Liver (tissue), 9 donors: ENCODE results near the gene PSMD6. TPM values are rescaled to one million over a fixed set of nuclear protein-coding genes. Genes with fewer than 3 reads are reported as not detected.

Experiments used
- DNase-seq: peaks from one replicate; pipeline ENCODE4 v3.0.0-alpha.2; 2017; ENCODE audit warnings: low spot score
- H3K27ac ChIP-seq, 2 donors: one replicate each; pipeline ENCODE4 v1.7.0; 2013; ENCODE audit warnings: inconsistent platforms in 2 of 2, low read length in 2 of 2, control low read depth in 1 of 2, low read depth in 1 of 2, mild to moderate bottlenecking in 1 of 2
- H3K27me3 ChIP-seq, 4 donors: one replicate each; pipeline versions ENCODE4 v1.6.1 to v1.7.0; 2013; ENCODE audit warnings: low read length in 3 of 4, inconsistent platforms in 1 of 4, mild to moderate bottlenecking in 1 of 4, moderate library complexity in 1 of 4; ENCODE audit not compliant: control insufficient read depth in 4 of 4, insufficient read depth in 4 of 4
- H3K36me3 ChIP-seq, 4 donors: one replicate each; pipeline versions ENCODE4 v1.6.1 to v1.7.0; 2013; ENCODE audit warnings: low read length in 3 of 4, mild to moderate bottlenecking in 3 of 4, low read depth in 1 of 4, moderate library complexity in 1 of 4; ENCODE audit not compliant: control insufficient read depth in 4 of 4, insufficient read depth in 3 of 4
- H3K4me1 ChIP-seq, 4 donors: one replicate each; pipeline versions ENCODE4 v1.6.1 to v1.7.0; 2013; ENCODE audit warnings: low read length in 3 of 4, mild to moderate bottlenecking in 3 of 4, moderate library complexity in 1 of 4; ENCODE audit not compliant: control insufficient read depth in 4 of 4, insufficient read depth in 4 of 4
- H3K4me3 ChIP-seq, 3 donors: one replicate each; pipeline versions ENCODE4 v1.6.1 to v1.7.0; 2013; ENCODE audit warnings: low read length in 3 of 3, control low read depth in 1 of 3, low read depth in 1 of 3, mild to moderate bottlenecking in 1 of 3
- H3K9ac ChIP-seq, 2 donors: one replicate each; pipeline ENCODE4 v1.7.0; 2013; ENCODE audit warnings: low read length in 2 of 2, mild to moderate bottlenecking in 2 of 2, moderate library complexity in 2 of 2, control low read depth in 1 of 2, low read depth in 1 of 2
- H3K9me3 ChIP-seq, 4 donors: one replicate each; pipeline versions ENCODE4 v1.6.1 to v1.7.0; 2013; ENCODE audit warnings: low read length in 3 of 4; ENCODE audit not compliant: control insufficient read depth in 4 of 4
- EGR1 ChIP-seq, 2 donors: IDR thresholded peaks; 2 replicates each; pipeline ENCODE4 v1.6.1; 2016 to 2018; ENCODE audit warnings: antibody characterized with exemption in 2 of 2, low read depth in 2 of 2
- FOXA1 ChIP-seq: IDR thresholded peaks from 2 replicates; pipeline ENCODE4 v1.6.1; 2016; ENCODE audit warnings: antibody characterized with exemption
- FOXA2 ChIP-seq: IDR thresholded peaks from 2 replicates; pipeline ENCODE4 v1.6.1; 2016; ENCODE audit warnings: antibody characterized with exemption
- GABPA ChIP-seq, 2 donors: IDR thresholded peaks in 1 of 2; conservative IDR thresholded peaks in 1 of 2; 2 replicates each; pipeline ENCODE4 v1.6.1; 2016; ENCODE audit warnings: antibody characterized with exemption in 2 of 2, mild to moderate bottlenecking in 1 of 2, moderate library complexity in 1 of 2
- HNF4A ChIP-seq, 2 donors: conservative IDR thresholded peaks; 2 replicates each; pipeline ENCODE4 v1.6.1; 2016; ENCODE audit warnings: antibody characterized with exemption in 2 of 2, mild to moderate bottlenecking in 2 of 2
- HNF4G ChIP-seq: IDR thresholded peaks from 2 replicates; pipeline ENCODE4 v1.6.1; 2016; ENCODE audit warnings: antibody characterized with exemption
- JUND ChIP-seq, 2 donors: IDR thresholded peaks; 2 replicates each; pipeline ENCODE4 v1.6.1; 2016; ENCODE audit warnings: antibody characterized with exemption in 2 of 2
- NR2F2 ChIP-seq: IDR thresholded peaks from 2 replicates; pipeline ENCODE4 v1.6.1; 2016; ENCODE audit warnings: antibody characterized with exemption
- RAD21 ChIP-seq, 2 donors: IDR thresholded peaks; 2 replicates each; pipeline ENCODE4 v1.6.1; 2016; ENCODE audit warnings: antibody characterized with exemption in 2 of 2, mild to moderate bottlenecking in 2 of 2
- RXRA ChIP-seq, 2 donors: IDR thresholded peaks; 2 replicates each; pipeline ENCODE4 v1.6.1; 2017 to 2018; ENCODE audit warnings: antibody characterized with exemption in 2 of 2, mild to moderate bottlenecking in 1 of 2
- TAF1 ChIP-seq: conservative IDR thresholded peaks from 2 replicates; pipeline ENCODE4 v1.6.1; 2016; ENCODE audit warnings: antibody characterized with exemption, mild to moderate bottlenecking
- YY1 ChIP-seq: IDR thresholded peaks from 2 replicates; pipeline ENCODE4 v1.6.1; 2016; ENCODE audit warnings: antibody characterized with exemption, mild to moderate bottlenecking
- WGBS: extraction: QIAGEN DNeasy Blood & Tissue Kit; methylation state at CpG from one replicate; pipeline ENCODE4 v1.1.7; 2013; 5-methylcytosine and 5-hydroxymethylcytosine counted together
- polyA plus RNA-seq, 2 donors: library from polyadenylated mRNA; stranded (reverse) in 1 of 2; unstranded in 1 of 2; fragments of 200-250 nt in 1 of 2; fragments of >200 nt in 1 of 2; fragmentation: Nextera tagmentation in 1 of 2; extraction: Ambion mirVana in 1 of 2; gene quantifications; one replicate each; pipeline versions ENCODE4 v1.2.1 to v1.2.3, GENCODE V29; 2013 to 2015
- total RNA-seq, 2 donors: library from RNA; depleted of rRNA; stranded (reverse); fragments of >200 nt; gene quantifications; one replicate each; pipeline ENCODE4 v1.2.3, GENCODE V29; 2014
- TF ChIP-seq, protein P1 (sequence below): IDR thresholded peaks from 2 replicates; pipeline ENCODE4 v1.6.1; 2016; ENCODE audit warnings: antibody characterized with exemption, mild to moderate bottlenecking
- TF ChIP-seq, protein P2 (sequence below): IDR thresholded peaks from 2 replicates; pipeline ENCODE4 v1.6.1; 2016; ENCODE audit warnings: antibody characterized with exemption
- TF ChIP-seq, protein P3 (sequence below): fragments of 150-350 bp; IDR thresholded peaks from 2 replicates; pipeline ENCODE4 v1.5.1; 2017; ENCODE audit warnings: improper control_type of control experiment, low read depth, low read length; ENCODE audit not compliant: missing input control
- TF ChIP-seq, protein P4 (sequence below): IDR thresholded peaks from 2 replicates; pipeline ENCODE4 v1.6.1; 2016; ENCODE audit warnings: antibody characterized with exemption
- donor health status: healthy.
- donor health status: healthy.
- donor health status: healthy.
- donor health status: healthy.
- donor health status: healthy.

Gene PSMD6
- total and polyA plus RNA-seq, 4 donors = 49.3 to 72.7 (median 54.9) TPM

- Histone ChIP-seq H3K9ac (no peak overlapping the region), H3K36me3 (peaks cover 0 to 5% (median 1%) of the 10 kb centered on the region in 4 donors), H3K27me3 (no peaks in the 10 kb centered on the region), H3K27ac (peak overlapping the region in 1 of 2 donors; percentile 32), H3K4me1 (peaks cover 13 to 56% (median 32%) of the 10 kb centered on the region in 4 donors), H3K9me3 (no peaks in the 10 kb centered on the region), H3K4me3 (no peak overlapping the region)
- WGBS = 54% methylated on average over 3 of the region's 3 CpGs
- DNase-seq = no peak
- TF ChIP-seq YY1 (no peak), GABPA (IDR thresholded peaks at IDR 0.05 in 1 of 2, conservative IDR thresholded peaks at IDR 0.05 in 1 of 2) (no peak), RAD21 (IDR thresholded peaks at IDR 0.05) (peak in 1 of 2 donors; percentile 11), EGR1 (IDR thresholded peaks at IDR 0.05; ENCODE audit: low read depth in 2 of 2) (no peak), RXRA (IDR thresholded peaks at IDR 0.05) (no peak), HNF4A (conservative IDR thresholded peaks at IDR 0.05) (peak in 1 of 2 donors; percentile 9)
- TF ChIP-seq, protein P1, sequence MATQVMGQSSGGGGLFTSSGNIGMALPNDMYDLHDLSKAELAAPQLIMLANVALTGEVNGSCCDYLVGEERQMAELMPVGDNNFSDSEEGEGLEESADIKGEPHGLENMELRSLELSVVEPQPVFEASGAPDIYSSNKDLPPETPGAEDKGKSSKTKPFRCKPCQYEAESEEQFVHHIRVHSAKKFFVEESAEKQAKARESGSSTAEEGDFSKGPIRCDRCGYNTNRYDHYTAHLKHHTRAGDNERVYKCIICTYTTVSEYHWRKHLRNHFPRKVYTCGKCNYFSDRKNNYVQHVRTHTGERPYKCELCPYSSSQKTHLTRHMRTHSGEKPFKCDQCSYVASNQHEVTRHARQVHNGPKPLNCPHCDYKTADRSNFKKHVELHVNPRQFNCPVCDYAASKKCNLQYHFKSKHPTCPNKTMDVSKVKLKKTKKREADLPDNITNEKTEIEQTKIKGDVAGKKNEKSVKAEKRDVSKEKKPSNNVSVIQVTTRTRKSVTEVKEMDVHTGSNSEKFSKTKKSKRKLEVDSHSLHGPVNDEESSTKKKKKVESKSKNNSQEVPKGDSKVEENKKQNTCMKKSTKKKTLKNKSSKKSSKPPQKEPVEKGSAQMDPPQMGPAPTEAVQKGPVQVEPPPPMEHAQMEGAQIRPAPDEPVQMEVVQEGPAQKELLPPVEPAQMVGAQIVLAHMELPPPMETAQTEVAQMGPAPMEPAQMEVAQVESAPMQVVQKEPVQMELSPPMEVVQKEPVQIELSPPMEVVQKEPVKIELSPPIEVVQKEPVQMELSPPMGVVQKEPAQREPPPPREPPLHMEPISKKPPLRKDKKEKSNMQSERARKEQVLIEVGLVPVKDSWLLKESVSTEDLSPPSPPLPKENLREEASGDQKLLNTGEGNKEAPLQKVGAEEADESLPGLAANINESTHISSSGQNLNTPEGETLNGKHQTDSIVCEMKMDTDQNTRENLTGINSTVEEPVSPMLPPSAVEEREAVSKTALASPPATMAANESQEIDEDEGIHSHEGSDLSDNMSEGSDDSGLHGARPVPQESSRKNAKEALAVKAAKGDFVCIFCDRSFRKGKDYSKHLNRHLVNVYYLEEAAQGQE = no peak
- TF ChIP-seq, protein P2, sequence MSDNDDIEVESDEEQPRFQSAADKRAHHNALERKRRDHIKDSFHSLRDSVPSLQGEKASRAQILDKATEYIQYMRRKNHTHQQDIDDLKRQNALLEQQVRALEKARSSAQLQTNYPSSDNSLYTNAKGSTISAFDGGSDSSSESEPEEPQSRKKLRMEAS = no peak
These were observed 47.6 kb downstream of the PSMD6 start for GRCh38 chr3:63975723-63976122.

GRCh38 chr3:63974451-63974850 is 48.8 kb downstream of the PSMD6 start:
- no peak overlapping the region for H3K27ac ChIP-seq

More at GRCh38 chr3:63974451-63974850, 48.8 kb downstream of the PSMD6 start:
- Histone ChIP-seq H3K4me3 (no peak overlapping the region), H3K27me3 (no peaks in the 10 kb centered on the region), H3K9me3 (no peaks in the 10 kb centered on the region), H3K4me1 (peaks cover 16 to 58% (median 37%) of the 10 kb centered on the region in 4 donors), H3K36me3 (no peaks in the 10 kb centered on the region), H3K9ac (no peak overlapping the region)
- no peak for TF ChIP-seq FOXA2
- TF ChIP-seq RXRA (IDR thresholded peaks at IDR 0.05) = no peak
- no peak for TF ChIP-seq FOXA1
- TF ChIP-seq TAF1 = no peak
- no peak for TF ChIP-seq GABPA (IDR thresholded peaks at IDR 0.05 in 1 of 2, conservative IDR thresholded peaks at IDR 0.05 in 1 of 2)
- no peak for TF ChIP-seq YY1
- no peak for TF ChIP-seq NR2F2
- TF ChIP-seq HNF4G = no peak
- TF ChIP-seq JUND (IDR thresholded peaks at IDR 0.05) = no peak
- TF ChIP-seq, protein P3, sequence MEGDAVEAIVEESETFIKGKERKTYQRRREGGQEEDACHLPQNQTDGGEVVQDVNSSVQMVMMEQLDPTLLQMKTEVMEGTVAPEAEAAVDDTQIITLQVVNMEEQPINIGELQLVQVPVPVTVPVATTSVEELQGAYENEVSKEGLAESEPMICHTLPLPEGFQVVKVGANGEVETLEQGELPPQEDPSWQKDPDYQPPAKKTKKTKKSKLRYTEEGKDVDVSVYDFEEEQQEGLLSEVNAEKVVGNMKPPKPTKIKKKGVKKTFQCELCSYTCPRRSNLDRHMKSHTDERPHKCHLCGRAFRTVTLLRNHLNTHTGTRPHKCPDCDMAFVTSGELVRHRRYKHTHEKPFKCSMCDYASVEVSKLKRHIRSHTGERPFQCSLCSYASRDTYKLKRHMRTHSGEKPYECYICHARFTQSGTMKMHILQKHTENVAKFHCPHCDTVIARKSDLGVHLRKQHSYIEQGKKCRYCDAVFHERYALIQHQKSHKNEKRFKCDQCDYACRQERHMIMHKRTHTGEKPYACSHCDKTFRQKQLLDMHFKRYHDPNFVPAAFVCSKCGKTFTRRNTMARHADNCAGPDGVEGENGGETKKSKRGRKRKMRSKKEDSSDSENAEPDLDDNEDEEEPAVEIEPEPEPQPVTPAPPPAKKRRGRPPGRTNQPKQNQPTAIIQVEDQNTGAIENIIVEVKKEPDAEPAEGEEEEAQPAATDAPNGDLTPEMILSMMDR = no peak
- no peak for TF ChIP-seq EGR1 (IDR thresholded peaks at IDR 0.05; ENCODE audit: low read depth in 2 of 2)
- no peak for TF ChIP-seq HNF4A (conservative IDR thresholded peaks at IDR 0.05)
- TF ChIP-seq, protein P4, sequence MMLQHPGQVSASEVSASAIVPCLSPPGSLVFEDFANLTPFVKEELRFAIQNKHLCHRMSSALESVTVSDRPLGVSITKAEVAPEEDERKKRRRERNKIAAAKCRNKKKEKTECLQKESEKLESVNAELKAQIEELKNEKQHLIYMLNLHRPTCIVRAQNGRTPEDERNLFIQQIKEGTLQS = no peak
- no peak for DNase-seq
- WGBS = 94% methylated on average over 1 of the region's 1 CpG
